Ishikawa (cell line): Measurements from ENCODE around the gene SLC5A10.

Experiments
- CEBPB ChIP-seq: IDR thresholded peaks from 2 replicates; pipeline ENCODE4 v1.6.1; 2012
- CREB1 ChIP-seq: IDR thresholded peaks from 2 replicates; pipeline ENCODE4 v1.6.1; 2012; ENCODE audit warnings: low read depth
- EGR1 ChIP-seq: IDR thresholded peaks from 2 replicates; pipeline ENCODE4 v1.6.1; 2012
- EP300 ChIP-seq: IDR thresholded peaks from 2 replicates; pipeline ENCODE4 v1.6.1; 2012; ENCODE audit warnings: borderline replicate concordance
- FOXM1 ChIP-seq: IDR thresholded peaks from 2 replicates; pipeline ENCODE4 v1.6.1; 2012; ENCODE audit warnings: low read depth, borderline replicate concordance
- MAX ChIP-seq: IDR thresholded peaks from 2 replicates; pipeline ENCODE4 v1.6.1; 2012
- NFIC ChIP-seq: IDR thresholded peaks from 2 replicates; pipeline ENCODE4 v1.6.1; 2012
- RAD21 ChIP-seq: IDR thresholded peaks from 2 replicates; pipeline ENCODE4 v1.6.1; 2012; ENCODE audit warnings: low read depth
- REST ChIP-seq: IDR thresholded peaks from 2 replicates; pipeline ENCODE4 v1.6.1; 2012; ENCODE audit warnings: low read depth, mild to moderate bottlenecking
- TAF1 ChIP-seq: IDR thresholded peaks from 2 replicates; pipeline ENCODE4 v1.6.1; 2012; ENCODE audit warnings: low read depth, mild to moderate bottlenecking
- TCF12 ChIP-seq: IDR thresholded peaks from 2 replicates; pipeline ENCODE4 v1.6.1; 2012; ENCODE audit warnings: low read depth
- USF1 ChIP-seq: IDR thresholded peaks from 2 replicates; pipeline ENCODE4 v1.6.1; 2012
- YY1 ChIP-seq: IDR thresholded peaks from 2 replicates; pipeline ENCODE4 v1.6.1; 2012; ENCODE audit warnings: low read depth
- ZBTB7A ChIP-seq: IDR thresholded peaks from 2 replicates; pipeline ENCODE4 v1.6.1; 2012; ENCODE audit warnings: low read depth

GRCh38 chr17:19003543-19004420 is 51.8 kb downstream of the SLC5A10 start:
- TF ChIP-seq EGR1 = no peak
- TF ChIP-seq EP300 = no peak
- no peak for TF ChIP-seq REST
- no peak for TF ChIP-seq MAX
- TF ChIP-seq TAF1 = no peak
- no peak for TF ChIP-seq TCF12
- no peak for TF ChIP-seq CEBPB
- TF ChIP-seq USF1 = no peak
- TF ChIP-seq RAD21 = no peak
- TF ChIP-seq NFIC = no peak
- TF ChIP-seq CREB1 = no peak
- no peak for TF ChIP-seq YY1
- TF ChIP-seq FOXM1 = no peak
- TF ChIP-seq ZBTB7A = no peak
